Putamen (tissue), 1 donor: ENCODE measurements around the gene DAZAP1.
A peak's percentile ranks its signal among the peaks of the same experiment; 100 is the strongest.

ENCODE experiments used
- DNase-seq: peaks from one replicate; pipeline ENCODE4 v3.0.0-alpha.2; 2016; ENCODE audit warnings: low spot score

DAZAP1 gene

DNA sequence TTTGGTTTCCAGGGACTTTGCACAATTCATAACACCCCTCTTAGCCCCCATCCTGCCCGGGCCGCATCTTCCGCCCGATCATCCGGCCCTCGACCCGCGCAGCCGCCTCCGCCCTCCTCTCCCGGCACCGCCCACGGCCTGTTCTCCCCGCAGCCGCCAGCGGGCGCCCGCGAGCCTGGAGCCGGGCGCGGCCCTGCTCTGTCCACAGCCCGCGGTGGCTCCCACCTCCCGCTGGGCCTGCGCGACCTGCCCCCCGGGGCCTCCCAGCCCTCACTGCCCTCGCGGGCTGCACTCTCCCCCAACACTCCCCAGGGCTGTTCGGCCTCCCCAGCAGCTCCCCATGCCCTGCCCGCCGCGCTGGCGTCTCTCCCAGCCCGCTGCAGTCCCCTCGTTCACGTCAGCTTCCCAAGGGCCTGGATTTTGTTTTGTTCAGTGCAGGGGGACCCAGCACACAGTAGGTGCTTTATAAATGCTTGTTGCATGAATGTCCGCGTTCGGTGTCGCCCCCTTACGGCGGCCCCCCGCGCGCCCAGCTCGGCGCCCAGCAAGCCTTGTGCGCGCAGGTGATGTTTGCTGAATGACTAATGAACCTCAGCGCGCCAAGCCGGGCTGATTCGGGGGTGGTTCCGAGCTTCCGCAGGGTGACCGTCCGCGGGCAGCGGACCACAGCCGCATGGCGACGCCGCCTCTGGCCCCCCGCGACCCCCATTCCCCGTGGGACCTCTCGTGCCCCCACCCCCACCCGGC lies 38.0 kb downstream of the DAZAP1 start:
- peak; percentile 73 for DNase-seq

DNA sequence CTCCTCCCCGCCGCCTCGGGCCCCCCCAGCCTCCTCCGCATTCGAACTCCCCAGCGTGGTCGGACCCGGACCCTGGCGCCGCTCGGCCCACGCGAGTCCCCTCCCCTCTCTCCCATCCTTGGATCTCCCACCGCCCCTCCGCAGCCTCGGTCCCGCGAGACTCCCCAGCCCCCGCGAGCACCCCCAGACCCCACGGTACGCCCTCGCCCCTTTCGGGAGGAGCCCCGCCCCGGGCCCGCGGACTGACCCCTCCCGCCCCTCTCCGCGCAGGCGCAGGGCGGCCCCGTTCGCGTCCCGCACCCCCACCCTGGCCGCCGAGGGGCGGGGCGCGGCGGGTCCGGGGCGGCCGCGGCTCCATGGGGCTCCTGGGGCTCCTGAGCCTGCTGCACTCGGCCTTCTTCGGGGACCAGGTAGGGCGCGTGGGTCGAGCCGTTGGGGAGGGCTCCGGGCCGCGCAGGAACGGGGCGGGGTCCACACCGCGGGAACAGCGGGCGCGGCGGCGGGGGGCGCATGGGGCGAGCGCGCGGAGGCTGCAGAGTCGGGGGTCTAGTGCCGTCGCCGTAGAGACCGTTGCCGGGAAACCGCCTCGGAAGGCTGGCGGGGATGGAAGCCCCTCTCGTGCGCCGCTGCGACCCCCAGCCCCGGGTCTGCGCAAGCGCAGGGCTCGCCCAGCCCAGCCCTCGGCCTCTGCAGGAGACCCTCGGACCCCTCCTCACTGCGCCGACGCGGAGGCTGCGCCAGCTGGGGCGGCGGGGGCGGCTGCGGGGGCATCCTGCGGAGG lies 38.7 kb downstream of the DAZAP1 start:
- DNase-seq = peak; percentile 58

DNA sequence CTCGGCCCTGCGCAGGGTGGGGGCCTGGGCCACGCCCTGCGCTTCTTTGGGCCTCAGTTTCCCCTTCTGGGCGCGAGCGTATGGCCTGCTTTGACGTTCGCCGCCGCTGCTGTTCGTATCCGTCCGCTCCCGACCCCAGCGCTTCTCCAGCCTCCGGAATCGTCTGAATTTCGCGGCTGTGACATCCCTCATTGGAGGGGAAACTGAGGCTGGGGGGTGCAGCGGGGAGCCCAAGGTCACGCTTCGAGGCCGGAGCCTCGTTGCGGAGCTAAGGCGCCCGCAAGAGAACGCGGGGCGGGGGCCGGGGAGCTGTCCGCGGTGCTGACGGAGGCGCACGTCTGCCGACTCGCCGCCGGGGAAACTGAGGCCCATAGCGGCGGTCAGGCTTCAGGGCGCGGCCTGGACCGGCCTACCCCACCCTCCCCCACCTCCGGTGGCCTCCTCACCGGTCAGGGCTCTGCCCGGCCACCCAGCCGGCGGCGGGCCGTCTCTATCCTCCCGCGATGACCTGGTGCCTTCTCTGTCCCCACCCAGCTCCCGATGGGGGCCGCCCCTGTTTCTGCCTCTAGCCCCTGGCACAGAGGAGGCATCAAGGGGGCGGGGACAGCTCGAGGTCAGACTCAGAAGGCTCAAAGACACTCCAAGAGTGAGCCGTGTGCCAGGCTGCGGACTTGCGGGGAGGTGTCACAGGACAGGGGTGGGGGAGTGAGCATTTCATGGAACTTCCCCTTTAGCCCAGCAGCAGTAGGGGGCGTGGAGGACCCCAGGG lies 39.5 kb downstream of the DAZAP1 start:
- no peak for DNase-seq

DNA sequence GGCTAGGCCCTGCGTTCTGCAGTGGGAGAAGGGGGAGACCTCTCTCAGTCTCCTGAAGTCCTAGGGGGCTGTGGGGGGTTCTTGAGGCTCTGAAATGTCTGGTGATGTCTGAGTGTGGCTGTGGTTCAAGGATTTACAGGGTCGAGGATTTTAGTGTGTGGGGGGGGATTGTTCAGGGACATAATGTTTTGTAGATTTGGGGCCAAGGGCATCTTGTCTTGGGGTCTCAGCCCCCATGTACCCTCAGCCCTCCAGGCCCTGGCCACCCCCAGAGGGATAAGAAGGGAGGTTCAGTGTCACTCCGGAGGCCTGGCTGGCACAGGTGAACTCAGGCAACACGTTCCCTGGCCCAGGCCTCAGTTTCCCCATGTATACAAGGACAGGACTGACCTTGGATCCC lies 40.1 kb downstream of the DAZAP1 start:
- DNase-seq = no peak

DNA sequence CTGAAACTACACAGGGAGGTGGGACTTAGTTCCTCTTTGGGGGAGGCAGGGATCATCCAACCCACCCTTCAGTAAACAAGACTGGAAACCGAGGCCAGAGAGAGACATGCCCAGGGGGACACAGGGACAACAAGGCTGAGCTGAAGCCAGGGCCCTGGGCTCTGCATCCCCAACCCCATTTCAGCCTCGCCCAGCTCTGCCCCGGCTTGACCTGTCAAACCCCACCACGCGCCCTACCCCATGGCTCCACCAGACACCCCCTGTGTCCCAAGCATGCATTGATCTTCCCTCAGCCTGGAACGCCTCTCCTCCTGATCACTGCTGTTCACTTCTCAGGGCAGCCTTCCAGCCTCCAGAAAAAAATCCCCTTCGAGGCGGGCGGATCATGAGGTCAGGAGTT lies 40.6 kb downstream of the DAZAP1 start:
- DNase-seq = no peak

DNA sequence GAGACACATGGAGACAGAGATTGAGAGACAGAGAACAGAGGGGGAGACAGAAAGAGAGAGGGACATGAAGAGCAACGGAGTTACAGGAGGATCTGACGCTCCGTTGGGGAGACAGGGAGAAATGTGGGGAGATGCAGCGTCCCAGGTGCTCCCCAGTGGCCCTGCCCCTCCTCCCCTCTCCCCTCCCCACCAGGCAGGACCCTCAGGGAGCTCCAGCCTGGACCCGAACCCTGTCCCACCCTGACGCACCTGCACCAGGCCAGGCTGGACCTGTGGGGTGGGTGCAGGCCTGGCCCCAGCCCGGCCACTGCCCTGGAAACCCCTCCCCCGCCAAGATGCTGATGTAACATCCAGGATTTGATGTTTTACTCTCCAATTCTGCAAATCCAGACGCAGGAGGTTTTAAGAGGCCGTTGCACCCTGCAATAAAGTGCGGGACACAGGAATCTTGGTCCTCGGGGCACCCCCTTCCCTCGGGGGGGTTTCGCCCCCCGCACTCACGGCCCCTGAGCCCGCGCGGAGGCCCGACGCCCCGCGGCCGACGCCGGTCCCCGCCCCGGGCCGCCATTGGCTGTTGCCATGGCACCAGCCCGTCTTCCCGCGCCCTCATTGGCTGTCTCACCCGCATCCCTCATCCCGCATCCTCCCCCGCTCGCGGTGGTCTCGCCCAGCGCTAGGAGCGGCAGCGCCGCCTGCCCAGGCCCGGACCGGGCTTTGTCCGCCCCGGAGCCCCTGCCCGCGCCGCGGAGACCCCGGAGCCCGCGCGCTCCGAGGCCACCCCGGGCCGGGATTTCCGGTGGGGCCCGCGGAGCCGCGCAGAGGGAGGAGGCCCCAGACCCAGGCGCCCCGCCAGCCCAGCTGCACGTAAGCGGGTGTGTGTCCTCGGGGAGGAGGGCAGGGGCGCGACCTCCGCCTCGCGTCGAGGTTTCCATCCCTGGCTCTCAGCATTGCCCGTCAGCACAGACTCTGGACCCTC lies 42.4 kb downstream of the DAZAP1 start, which contains the start of gene APC2:
Gene APC2, plus strand, starts transcription at position 655 of the 976 bp plus-strand sequence. CDS start 2,881 bp downstream, outside the sequence.
- DNase-seq = peak; percentile 90

DNA sequence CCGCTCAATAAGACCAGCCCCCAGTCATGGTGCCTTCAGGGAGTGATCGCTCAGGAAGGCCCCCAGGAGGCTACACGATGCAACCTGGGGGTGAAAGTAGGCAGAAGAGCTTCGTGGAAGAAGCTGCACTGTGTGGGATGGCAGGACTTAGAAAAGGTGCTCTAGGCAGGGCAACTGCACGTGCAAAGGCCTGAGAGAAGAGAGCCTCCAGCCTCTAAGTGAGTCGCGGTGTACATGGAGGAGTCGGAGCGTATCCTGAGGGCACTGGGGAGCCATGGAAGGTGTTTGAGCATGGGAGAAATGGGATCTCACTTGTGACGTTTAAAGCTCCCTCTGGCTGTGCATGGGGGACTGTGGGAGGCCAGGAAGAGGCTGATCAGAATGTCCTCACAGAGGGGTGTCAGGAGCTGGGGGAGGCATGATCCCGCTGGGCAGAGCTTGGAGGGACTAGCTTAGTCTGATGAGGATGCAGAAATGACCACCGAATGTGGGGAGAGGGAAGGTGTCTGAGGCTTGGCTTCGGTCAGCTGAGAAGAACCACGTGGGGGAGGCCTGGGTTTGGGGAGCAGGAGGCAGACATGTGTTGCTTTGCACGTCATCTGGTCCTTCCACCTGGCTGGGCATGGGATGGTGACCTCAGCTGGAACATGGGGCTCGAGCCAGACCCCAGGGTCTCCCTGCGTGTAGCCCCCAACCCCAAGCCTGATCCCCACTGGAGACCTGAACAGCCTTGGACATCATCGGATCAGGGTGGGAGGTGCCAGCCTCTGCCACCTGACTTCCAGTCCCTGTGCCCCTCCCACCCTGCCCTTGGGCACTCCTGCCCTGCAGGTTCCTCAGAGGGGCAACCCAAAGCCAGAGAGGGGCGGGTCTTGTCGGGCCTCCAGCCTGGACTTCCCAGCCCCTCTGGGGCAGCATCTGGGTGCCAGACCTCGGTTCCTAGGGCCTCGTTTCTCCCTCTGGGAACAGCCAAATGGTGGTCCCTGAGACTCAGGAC lies 43.6 kb downstream of the DAZAP1 start:
- peak; percentile 39 for DNase-seq

DNA sequence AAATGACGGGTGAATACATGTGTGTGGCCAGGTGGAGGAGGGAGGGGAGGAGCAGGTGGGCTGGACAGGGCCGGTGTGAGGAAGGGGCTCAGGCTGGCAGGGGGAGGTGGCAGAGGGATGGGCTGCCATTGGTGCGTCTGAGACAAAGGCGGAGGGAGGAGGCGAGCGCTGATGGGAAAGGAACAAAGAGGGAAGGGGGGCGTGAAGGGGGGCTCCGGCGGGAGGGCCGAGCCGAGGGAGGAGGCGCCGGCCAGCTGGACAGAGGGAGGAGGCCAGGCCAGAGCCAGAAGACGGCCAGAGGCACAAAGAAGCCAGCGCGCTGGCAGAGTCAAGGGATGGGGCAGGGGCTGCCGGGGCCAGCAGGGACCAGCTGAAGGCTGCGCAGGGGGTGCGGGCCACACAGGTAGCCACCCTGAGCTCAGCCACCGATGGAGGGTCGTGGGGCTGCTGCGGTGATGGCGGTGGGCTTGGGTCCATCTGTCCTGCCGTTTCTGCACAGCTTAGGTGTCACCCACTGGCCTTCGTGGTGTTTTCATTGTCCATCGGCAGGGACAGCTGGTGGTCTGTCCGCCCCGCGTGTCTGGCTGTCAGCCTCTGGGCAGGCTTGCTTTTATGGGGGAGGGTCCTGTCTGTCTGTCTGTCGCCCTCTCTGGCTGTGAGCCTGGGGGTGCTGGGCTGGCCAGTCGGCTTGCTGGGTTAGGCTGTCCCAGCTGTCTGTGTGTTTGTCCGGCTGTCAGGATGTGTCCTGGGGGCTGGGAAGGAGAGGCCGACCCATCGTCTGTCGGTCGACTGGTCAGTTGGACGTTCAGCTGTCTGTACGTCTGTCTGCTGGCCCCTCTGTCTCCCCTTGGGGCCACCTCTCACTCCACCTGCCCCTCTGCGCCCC lies 44.8 kb downstream of the DAZAP1 start:
- peak; percentile 82 for DNase-seq

DNA sequence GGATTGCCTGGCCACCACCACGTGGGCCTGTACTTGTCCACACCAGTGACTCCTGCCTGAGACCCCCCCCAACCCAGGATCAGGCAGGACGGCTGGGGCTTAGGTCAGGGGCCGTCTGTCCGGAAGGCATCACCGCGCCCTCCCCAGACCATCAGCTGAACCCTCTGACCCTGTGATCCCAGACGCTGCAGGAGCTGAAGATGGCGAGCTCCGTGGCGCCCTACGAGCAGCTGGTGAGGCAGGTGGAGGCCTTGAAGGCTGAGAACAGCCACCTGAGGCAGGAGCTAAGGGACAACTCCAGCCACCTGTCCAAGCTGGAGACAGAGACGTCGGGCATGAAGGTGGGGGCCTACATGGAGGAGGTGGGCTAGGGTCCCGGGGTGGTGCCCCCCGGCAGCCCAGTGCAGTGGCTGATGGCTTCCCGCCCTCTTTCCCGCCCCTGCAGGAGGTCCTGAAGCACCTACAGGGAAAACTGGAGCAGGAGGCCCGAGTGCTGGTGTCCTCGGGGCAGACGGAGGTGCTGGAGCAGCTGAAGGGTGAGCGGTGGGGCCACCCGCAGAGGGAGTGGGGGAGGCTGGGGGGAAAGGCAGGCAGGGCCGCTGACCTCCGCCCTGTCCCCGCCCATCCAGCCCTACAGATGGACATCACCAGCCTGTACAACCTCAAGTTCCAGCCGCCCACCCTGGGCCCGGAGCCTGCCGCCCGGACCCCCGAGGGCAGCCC lies 45.6 kb downstream of the DAZAP1 start:
- no peak for DNase-seq

DNA sequence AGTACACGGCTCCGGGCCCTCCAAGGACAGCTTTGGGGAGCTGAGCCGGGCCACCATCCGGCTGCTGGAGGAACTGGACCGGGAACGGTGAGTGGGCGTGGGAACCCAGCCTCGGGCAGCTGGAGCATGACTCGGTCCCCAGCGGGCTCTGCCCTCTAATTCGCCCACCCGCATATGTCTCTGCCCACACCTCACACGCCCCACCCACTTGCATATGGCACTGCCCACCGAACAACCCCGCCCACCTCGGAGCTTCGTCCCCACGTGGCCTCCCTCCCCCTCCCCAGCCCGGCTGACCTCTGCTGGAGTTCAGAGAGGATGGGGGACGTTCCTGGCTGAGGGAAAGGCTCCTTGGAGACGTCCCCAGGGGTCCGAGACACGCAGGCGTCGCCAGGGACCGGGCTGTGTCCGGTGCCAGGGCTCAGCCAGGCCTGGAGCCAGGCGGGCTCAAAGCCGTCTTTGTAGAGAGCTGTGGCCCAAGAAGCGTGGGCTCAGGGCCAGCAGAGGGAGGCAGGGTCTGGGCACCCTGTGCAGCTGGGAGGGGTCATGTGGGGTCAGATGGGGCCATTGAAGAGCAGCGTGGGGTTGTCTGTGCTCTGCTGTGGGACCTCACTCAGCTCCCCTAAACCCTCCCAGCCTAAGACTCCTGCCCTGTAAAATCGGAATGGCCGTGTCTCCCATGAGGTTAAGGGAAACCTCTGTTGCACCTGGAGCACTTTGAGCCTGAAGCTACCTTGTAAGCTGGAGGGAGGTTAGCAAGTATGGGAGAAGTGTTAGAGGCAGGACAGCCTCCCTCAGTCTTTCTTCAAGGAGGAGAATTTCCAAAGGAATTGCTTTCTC lies 46.4 kb downstream of the DAZAP1 start:
- peak; percentile 97 for DNase-seq

DNA sequence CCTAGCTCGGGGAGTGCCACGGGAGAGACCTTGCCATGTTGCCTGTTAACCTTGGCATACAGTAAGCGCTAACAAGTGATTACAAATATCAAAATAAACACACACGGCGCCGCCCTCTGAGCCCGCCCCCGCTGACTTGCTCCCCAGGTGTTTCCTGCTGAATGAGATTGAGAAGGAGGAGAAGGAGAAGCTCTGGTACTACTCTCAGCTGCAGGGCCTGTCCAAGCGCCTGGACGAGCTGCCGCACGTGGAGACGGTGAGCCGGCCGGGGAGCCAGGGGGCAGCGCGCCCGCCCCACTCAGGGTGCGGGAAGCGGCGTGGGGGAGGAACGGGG lies 47.6 kb downstream of the DAZAP1 start:
- DNase-seq = no peak

DNA sequence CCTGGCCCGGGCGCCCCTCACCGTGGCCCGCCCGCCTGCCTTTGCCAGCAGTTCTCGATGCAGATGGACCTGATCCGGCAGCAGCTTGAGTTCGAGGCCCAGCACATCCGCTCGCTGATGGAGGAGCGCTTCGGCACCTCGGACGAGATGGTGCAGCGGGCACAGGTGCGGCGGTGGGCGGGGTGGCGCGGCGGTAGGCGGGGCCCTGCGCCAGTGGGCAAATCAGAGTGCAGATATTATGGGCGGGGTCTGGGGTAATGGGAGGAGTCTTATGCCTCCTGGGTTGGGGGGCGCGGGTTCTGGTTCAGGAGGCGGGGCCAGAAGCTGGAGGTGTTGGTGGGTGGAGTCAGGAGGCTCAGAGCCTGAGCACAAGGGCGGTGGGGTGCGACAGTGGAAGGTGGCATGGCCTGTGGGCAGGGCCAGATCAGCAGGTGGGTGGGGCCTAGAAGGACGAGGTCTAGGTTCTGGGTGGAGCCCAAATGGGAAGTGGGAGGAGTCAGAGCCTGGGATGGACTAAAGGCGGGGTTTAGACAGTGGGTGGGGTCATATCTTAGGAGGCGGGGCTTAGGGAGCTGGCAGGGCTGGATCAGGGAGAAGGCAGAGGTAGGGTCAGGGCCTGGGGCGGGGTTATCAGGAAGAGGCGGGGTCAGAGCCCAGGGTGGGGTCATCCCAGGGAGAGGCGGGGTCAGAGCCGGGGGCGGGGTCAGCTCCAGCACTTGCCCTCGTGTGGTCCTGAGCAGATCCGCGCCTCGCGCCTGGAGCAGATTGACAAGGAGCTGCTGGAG lies 48.1 kb downstream of the DAZAP1 start:
- peak; percentile 67 for DNase-seq

DNA sequence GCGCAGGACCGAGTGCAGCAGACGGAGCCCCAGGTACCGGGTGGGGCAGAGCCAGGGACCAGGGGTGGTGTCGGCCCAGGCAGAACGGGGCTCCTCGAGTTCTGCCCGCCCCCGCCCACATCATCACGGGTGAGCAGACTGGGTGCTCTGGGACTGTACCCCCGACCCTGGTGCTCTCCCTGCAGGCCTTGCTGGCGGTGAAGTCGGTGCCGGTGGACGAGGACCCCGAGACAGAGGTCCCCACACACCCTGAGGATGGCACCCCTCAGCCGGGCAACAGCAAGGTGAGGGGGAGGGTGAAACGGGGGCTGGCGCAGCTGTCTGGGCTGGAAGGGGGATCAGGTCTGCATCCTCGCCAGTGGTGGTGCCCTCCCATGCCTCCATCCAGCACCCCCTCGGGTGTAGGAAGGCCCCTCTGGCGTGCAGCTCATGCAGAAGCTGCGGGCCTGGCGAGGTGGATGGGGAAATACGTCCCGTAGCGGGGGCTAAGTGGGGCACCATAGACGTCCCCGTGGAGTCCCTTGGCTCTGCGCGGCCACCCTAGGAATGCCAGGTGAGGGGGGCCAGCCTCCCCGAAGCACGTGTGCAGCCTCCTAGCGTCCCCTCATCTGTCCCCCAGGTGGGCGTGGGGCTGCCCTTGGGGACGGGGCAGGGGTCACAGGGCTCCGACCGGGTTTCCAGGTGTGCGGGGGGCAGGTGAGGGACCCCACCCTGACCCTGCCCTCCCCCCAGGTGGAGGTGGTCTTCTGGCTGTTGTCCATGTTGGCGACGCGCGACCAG lies 48.9 kb downstream of the DAZAP1 start:
- no peak for DNase-seq

DNA sequence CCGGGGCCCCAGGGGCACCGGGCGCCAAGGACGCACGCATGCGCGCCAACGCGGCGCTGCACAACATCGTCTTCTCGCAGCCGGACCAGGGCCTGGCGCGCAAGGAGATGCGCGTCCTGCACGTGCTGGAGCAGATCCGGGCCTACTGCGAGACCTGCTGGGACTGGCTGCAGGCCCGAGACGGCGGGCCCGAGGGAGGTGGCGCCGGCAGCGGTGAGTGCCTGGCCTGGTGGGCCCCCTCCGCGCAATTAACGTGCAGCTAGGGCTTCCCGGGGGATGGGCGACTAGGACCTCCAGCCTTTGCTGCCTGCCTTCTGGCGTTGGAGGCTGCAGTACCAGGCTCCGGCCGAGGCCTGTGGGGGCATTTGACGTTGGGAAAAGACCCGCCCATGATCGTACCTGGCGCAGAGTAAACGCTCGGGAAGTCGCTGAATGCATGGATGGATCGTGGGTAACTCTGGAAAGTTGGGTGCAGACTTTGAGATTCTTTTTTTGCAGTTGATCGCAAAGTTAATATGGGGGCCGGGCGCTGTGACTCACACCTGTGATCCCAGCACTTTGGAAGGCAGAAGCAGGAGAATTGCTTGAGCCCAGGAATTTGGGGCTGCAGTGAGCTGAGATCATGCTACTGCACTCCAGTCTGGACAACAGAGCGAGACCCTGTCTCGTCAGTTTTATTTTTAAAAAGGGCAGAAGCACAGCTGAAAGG lies 49.8 kb downstream of the DAZAP1 start:
- DNase-seq = no peak

DNA sequence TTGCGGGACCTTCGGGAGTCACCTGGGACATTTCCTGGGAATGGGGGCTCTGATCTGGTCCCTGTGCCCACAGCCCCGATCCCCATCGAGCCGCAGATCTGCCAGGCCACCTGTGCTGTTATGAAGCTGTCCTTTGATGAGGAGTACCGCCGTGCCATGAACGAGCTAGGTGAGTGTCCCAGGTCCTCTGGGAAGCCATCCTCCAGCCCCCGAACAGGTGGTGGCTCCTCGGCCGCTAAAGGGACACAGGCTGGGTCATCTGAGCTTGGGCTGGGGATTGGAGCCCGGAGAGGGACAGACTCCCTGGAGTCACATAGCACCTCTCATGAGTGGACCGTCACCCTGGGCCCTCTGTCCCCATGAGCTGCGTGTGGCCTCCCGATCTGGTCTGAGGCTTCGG lies 50.5 kb downstream of the DAZAP1 start:
- no peak for DNase-seq
